Osteocyte (in vitro differentiated cells): ENCODE results near the gene ZNF497. TPM values are rescaled to one million over a fixed set of nuclear protein-coding genes. Genes with fewer than 3 reads are reported as not detected.

Experiments used
- DNase-seq: peaks from one replicate; pipeline ENCODE4 v3.0.0; 2021; ENCODE audit warnings: mixed read lengths; ENCODE audit not compliant: unreplicated experiment; ENCODE audit errors: extremely low spot score
- H3K27ac Mint-ChIP-seq: one replicate; pipeline ENCODE4 v1.8.0; 2021; ENCODE audit warnings: mild to moderate bottlenecking, mixed read lengths; ENCODE audit not compliant: unreplicated experiment
- H3K27me3 Mint-ChIP-seq: one replicate; pipeline ENCODE4 v1.8.0; 2021; ENCODE audit warnings: mixed read lengths; ENCODE audit not compliant: unreplicated experiment
- H3K36me3 Mint-ChIP-seq: one replicate; pipeline ENCODE4 v1.8.0; 2021; ENCODE audit warnings: mixed read lengths; ENCODE audit not compliant: unreplicated experiment
- H3K4me1 Mint-ChIP-seq: one replicate; pipeline ENCODE4 v1.8.0; 2021; ENCODE audit warnings: mixed read lengths; ENCODE audit not compliant: unreplicated experiment
- H3K4me3 Mint-ChIP-seq: one replicate; pipeline ENCODE4 v1.8.0; 2021; ENCODE audit warnings: mild to moderate bottlenecking, moderate library complexity, mixed read lengths; ENCODE audit not compliant: unreplicated experiment
- H3K9me3 Mint-ChIP-seq: one replicate; pipeline ENCODE4 v1.8.0; 2021; ENCODE audit warnings: mixed read lengths; ENCODE audit not compliant: unreplicated experiment
- CTCF ChIP-seq: fragments of 200-600 bp; sonication (generic); IDR thresholded peaks from 2 replicates; pipeline ENCODE4 v1.5.0; 2021; ENCODE audit warnings: antibody characterized with exemption, mild to moderate bottlenecking, moderate library complexity
- total RNA-seq: library from RNA; stranded (reverse); gene quantifications from 2 replicates; pipeline ENCODE4 v1.2.1, GENCODE V29; 2021

ZNF497 gene
- total RNA-seq, 1 donor from 2014 or later = 2.7 TPM

GRCh38 chr19:58385313-58385890 lies 22.9 kb upstream of the ZNF497 start:
- no peak for DNase-seq
- peaks cover 43% of the 10 kb centered on the region for H3K4me1 Mint-ChIP-seq
- TF ChIP-seq CTCF = no peak
- no peaks in the 10 kb centered on the region for H3K9me3 Mint-ChIP-seq
- peak overlapping the region; percentile 91 for H3K4me3 Mint-ChIP-seq
- H3K36me3 Mint-ChIP-seq = peaks cover 13% of the 10 kb centered on the region
- no peaks in the 10 kb centered on the region for H3K27me3 Mint-ChIP-seq
- peak overlapping the region; percentile 99 for H3K27ac Mint-ChIP-seq

- DNase-seq = no peak
- peaks cover 3% of the 10 kb centered on the region for H3K36me3 Mint-ChIP-seq
- H3K4me1 Mint-ChIP-seq = peaks cover 39% of the 10 kb centered on the region
- H3K4me3 Mint-ChIP-seq = no peak overlapping the region
- no peak for TF ChIP-seq CTCF
- H3K27me3 Mint-ChIP-seq = no peaks in the 10 kb centered on the region
- no peaks in the 10 kb centered on the region for H3K9me3 Mint-ChIP-seq
- no peak overlapping the region for H3K27ac Mint-ChIP-seq
These were observed 20.5 kb upstream of the ZNF497 start for GRCh38 chr19:58382997-58383603.

- H3K4me3 Mint-ChIP-seq = peak overlapping the region; percentile 92
- peak overlapping the region; percentile 97 for H3K27ac Mint-ChIP-seq
- no peaks in the 10 kb centered on the region for H3K36me3 Mint-ChIP-seq
- H3K4me1 Mint-ChIP-seq = peaks cover 31% of the 10 kb centered on the region
- no peak for TF ChIP-seq CTCF
- no peak for DNase-seq
- no peaks in the 10 kb centered on the region for H3K9me3 Mint-ChIP-seq
- H3K27me3 Mint-ChIP-seq = no peaks in the 10 kb centered on the region
These were observed 19.1 kb upstream of the ZNF497 start for GRCh38 chr19:58381460-58382212.

- peak within 1 kb of the TSS; percentile 92 for H3K4me3 Mint-ChIP-seq
- H3K36me3 Mint-ChIP-seq = no peaks in the 10 kb centered on the region
- H3K27ac Mint-ChIP-seq = peak within 1 kb of the TSS; percentile 97
- no peaks in the 10 kb centered on the region for H3K9me3 Mint-ChIP-seq
- no peak for TF ChIP-seq CTCF
- H3K27me3 Mint-ChIP-seq = no peaks in the 10 kb centered on the region
- H3K4me1 Mint-ChIP-seq = peaks cover 28% of the 10 kb centered on the region
- DNase-seq = peak; percentile 99
These were observed 18.3 kb upstream of the ZNF497 start, which contains the start of gene ZNF837 for GRCh38 chr19:58380662-58381459. Gene ZNF837, minus strand, starts transcription at chr19:58381030. Its CDS starts 11,698 bp downstream, at chr19:58369332.
